D721Med (cell line): Measurements from ENCODE around the gene CDK5R1.

Experiments used
- DNase-seq: peaks from one replicate; pipeline ENCODE4 v3.0.0; 2011; ENCODE audit warnings: low spot score; ENCODE audit not compliant: insufficient read length
- FAIRE-seq: peaks from 2 replicates; lab custom pipeline; 2011; peaks lifted over from hg19 to GRCh38; lab: Jason Lieb, UNC
- CTCF ChIP-seq: IDR thresholded peaks from 2 replicates; pipeline ENCODE4 v1.5.1; 2012; ENCODE audit warnings: mild to moderate bottlenecking, control low read depth; ENCODE audit not compliant: insufficient read depth; ENCODE audit errors: missing control alignments

Gene CDK5R1

GRCh38 chr17:32496395-32497073 lies 9.7 kb downstream of the CDK5R1 start:
- FAIRE-seq (no peak), DNase-seq (no peak)
- TF ChIP-seq CTCF, result no peak

- no peak for TF ChIP-seq CTCF
- FAIRE-seq (no peak), DNase-seq (no peak)
These were observed 10.8 kb downstream of the CDK5R1 start for GRCh38 chr17:32497431-32498205.

GRCh38 chr17:32498391-32498790 lies 11.6 kb downstream of the CDK5R1 start:
- FAIRE-seq (no peak), DNase-seq (no peak)
- no peak for TF ChIP-seq CTCF

- FAIRE-seq, result no peak
- TF ChIP-seq CTCF, result no peak
- DNase-seq, result no peak
These were observed 15.2 kb downstream of the CDK5R1 start for GRCh38 chr17:32502013-32502412.

GRCh38 chr17:32502710-32503109 lies 15.9 kb downstream of the CDK5R1 start:
- no peak for FAIRE-seq

GRCh38 chr17:32503251-32504165 lies 16.7 kb downstream of the CDK5R1 start:
- FAIRE-seq, result no peak
- DNase-seq, result no peak
- TF ChIP-seq CTCF, result no peak

More at GRCh38 chr17:32502710-32503109, 15.9 kb downstream of the CDK5R1 start:
- TF ChIP-seq CTCF, result no peak
- no peak for DNase-seq
